ENCODE data around the gene VKORC1.

The VKORC1 gene

DNA sequence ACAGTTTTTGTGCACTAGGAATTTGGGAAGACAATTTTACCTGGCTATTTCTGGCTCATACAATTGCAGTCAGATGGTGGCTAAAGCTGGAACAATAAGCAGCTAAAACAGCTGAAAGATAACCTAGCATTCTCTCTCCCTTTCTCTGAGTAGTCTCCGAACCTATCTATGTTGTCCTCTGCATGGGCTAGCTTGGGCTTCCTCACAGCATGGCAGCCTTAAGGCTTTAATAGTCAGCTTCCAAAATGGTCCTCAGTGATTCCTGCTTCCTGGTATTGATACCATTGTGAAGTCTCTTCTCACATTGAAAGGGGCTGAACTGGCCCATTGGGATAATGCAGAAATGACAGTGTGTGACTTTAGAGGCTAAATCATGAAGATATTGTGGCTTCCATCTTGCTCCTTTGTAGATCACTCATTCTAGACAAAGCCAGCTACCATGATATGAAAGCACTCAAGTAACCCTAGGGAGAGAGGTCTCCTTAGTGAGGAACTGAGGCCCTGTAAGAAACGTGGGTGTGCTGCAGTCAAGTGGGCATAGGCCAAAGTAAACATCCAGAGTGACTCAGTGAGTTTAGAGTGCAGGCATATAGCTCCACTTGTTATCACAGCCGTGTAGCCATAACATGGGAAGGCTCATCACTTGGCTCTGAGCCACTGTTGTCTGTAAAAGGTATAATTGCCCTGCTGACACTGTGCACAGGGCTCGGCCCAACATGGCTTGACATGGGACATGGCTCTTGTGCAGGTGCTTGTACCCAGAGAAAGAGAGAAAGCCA lies 5.5 kb upstream of the VKORC1 start:
- H3K4me3 ChIP-seq (ENCODE audit: low read length), result no peak overlapping the region
- TF ChIP-seq CTCF (conservative IDR thresholded peaks at IDR 0.05; ENCODE audit: low read depth, low read length), result no peak
- DNase-seq (ENCODE audit: low read depth), result no peak

DNA sequence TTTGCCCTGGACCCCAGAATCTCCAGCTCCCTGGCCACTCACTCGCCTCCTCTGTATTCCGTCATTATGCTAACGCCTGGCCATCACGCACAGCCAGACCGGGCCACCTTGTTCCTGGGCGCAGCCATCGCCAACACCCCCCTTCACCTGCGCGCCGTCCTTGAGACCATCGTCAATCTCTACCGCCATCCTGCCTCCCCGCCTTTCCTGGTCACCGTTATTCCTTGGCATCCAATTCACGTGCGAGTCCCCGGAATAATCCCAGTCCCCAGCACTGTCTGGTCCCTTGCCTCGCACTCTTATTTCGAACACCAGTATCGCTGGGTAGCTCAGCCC lies 541 bp downstream of the VKORC1 start:
- peak overlapping the region; percentile 89 for H3K4me3 ChIP-seq (ENCODE audit: low read length)
- DNase-seq (ENCODE audit: low read depth), result no peak
- TF ChIP-seq CTCF (conservative IDR thresholded peaks at IDR 0.05; ENCODE audit: low read depth, low read length), result no peak

DNA sequence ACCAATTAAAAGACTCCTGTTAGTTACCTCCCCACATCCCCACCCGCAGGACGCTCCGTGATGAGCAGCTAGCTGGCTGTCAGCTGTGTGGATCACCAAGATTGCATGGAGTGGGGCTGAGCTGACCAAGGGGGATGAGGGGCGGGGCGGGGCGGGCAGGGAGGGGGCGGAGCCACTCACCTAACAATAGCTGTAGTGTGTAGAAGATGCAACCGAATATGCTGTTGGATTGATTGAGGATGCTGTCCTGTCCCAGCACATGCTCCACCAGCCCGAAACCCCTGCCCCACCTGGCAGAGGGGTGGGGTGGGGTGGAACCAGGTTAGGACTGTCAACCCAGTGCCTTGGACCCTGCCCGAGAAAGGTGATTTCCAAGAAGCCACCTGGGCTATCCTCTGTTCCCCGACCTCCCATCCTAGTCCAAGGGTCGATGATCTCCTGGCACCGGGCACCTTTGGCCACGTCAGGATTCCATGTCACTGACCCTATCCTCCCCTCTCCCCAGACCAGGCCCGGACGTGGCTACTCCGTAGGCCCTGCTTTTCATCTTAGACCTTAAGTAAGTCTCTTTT lies 1.4 kb downstream of the VKORC1 start:
- DNase-seq (ENCODE audit: low read depth), result no peak
- no peak for TF ChIP-seq CTCF (conservative IDR thresholded peaks at IDR 0.05; ENCODE audit: low read depth, low read length)
- peak overlapping the region; percentile 89 for H3K4me3 ChIP-seq (ENCODE audit: low read length)

DNA sequence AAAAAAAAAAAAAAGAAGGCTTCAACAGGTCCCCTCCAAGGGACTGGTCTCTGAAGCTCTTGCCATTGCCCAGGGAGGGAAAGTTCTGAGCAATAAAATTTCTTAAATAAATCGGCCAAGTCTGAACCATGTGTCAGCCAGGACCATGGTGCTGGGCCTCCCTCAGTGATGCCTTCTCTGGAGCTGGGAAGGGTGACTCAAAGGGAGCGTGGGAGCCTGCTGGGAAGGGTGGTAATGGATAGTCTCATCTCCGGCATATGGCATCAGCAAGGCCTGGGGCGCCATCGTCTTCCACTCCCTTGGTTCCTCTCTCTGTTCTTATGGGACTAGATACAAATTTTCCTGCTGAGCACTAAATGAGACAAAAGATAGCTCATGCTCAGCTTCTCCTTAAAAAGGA lies 2.3 kb downstream of the VKORC1 start:
- TF ChIP-seq CTCF (conservative IDR thresholded peaks at IDR 0.05; ENCODE audit: low read depth, low read length), result no peak
- no peak for DNase-seq (ENCODE audit: low read depth)
- no peak overlapping the region for H3K4me3 ChIP-seq (ENCODE audit: low read length)

- H3K4me3 ChIP-seq (ENCODE audit: low read length), result no peak overlapping the region
- no peak for TF ChIP-seq CTCF (conservative IDR thresholded peaks at IDR 0.05; ENCODE audit: low read depth, low read length)
- no peak for DNase-seq (ENCODE audit: low read depth)
Measured at GRCh38 chr16:31090540-31090939, 4.1 kb downstream of the VKORC1 start.

GRCh38 chr16:31089199-31089598 lies 5.4 kb downstream of the VKORC1 start:
- no peak overlapping the region for H3K4me3 ChIP-seq (ENCODE audit: low read length)
- no peak for TF ChIP-seq CTCF (conservative IDR thresholded peaks at IDR 0.05; ENCODE audit: low read depth, low read length)
- DNase-seq (ENCODE audit: low read depth), result no peak
